WTC11 (cell line): ENCODE measurements around the gene CLTCL1.
"Not testable (repeated sequence)": the region's sequence is repeated elsewhere in the genome, so short reads cannot be mapped to it uniquely, and the experiment has no call there.

ENCODE experiments used
- ATF3 ChIP-seq: sonication (generic); formaldehyde crosslinking; conservative IDR thresholded peaks from 2 replicates; pipeline ENCODE4 v1.8.1; 2022; ENCODE audit warnings: mild to moderate bottlenecking, missing genetic modification reagents
- CBFB ChIP-seq: sonication (generic); formaldehyde crosslinking; IDR thresholded peaks from 2 replicates; pipeline ENCODE4 v1.8.1; 2022; ENCODE audit warnings: mild to moderate bottlenecking, low read depth, missing genetic modification reagents
- CTCF ChIP-seq: fragments of 200-600 bp; IDR thresholded peaks from 2 replicates; pipeline ENCODE4 v1.8.0; 2022; ENCODE audit warnings: antibody characterized with exemption

GRCh38 chr22:19320136-19320535 lies 28.6 kb upstream of the CLTCL1 start:
- not testable (repeated sequence) for TF ChIP-seq CTCF; ATF3 (CRISPR knock-in tag); CBFB (CRISPR knock-in tag)
